ENCODE results near the gene STARD4. TPM values are rescaled to one million over a fixed set of nuclear protein-coding genes. Genes with fewer than 3 reads are reported as not detected.

The STARD4 gene
- total and polyA plus RNA-seq, 4 donors: 10.1 to 61.2 (median 34.1) TPM

GRCh38 chr5:111511831-111512374 is 432 bp downstream of the STARD4 start:
- under 1% methylated on average over 32 of the region's 32 CpGs for WGBS
- H3K27ac ChIP-seq (ENCODE audit: low read depth in 1 of 2, low read length in 2 of 2): peak overlapping the region; percentile 93 to 96
- H3K9me3 ChIP-seq (ENCODE audit: control insufficient read depth in 4 of 4, low read length in 3 of 4): no peaks in the 10 kb centered on the region
- TF ChIP-seq, protein P1, sequence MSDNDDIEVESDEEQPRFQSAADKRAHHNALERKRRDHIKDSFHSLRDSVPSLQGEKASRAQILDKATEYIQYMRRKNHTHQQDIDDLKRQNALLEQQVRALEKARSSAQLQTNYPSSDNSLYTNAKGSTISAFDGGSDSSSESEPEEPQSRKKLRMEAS (IDR thresholded peaks at IDR 0.05): no peak
- no peak for TF ChIP-seq RAD21 (IDR thresholded peaks at IDR 0.05)
- no peak for TF ChIP-seq FOXA2 (IDR thresholded peaks at IDR 0.05)
- no peak for TF ChIP-seq RXRA (IDR thresholded peaks at IDR 0.05)
- no peak for TF ChIP-seq TAF1 (conservative IDR thresholded peaks at IDR 0.05)
- no peak for TF ChIP-seq HNF4G (IDR thresholded peaks at IDR 0.05)
- no peak for TF ChIP-seq GABPA (IDR thresholded peaks at IDR 0.05 in 1 of 2, conservative IDR thresholded peaks at IDR 0.05 in 1 of 2)
- no peak for TF ChIP-seq ATF3 (IDR thresholded peaks at IDR 0.05)
- no peak for TF ChIP-seq HNF4A (conservative IDR thresholded peaks at IDR 0.05)
- no peak for TF ChIP-seq YY1 (IDR thresholded peaks at IDR 0.05)
- TF ChIP-seq CTCF (IDR thresholded peaks at IDR 0.05; ENCODE audit: low read depth, low read length, missing input control): no peak
- no peak for TF ChIP-seq JUND (IDR thresholded peaks at IDR 0.05)
- no peak for TF ChIP-seq SP1 (IDR thresholded peaks at IDR 0.05)
- H3K9ac ChIP-seq (ENCODE audit: low read depth in 1 of 2, low read length in 2 of 2): peak overlapping the region; percentile 84 to 95
- DNase-seq (ENCODE audit: low spot score): no peak
- peak overlapping the region; percentile 59 to 90 (median 82) for H3K4me3 ChIP-seq (ENCODE audit: low read depth in 1 of 3, low read length in 3 of 3)
- H3K27me3 ChIP-seq (ENCODE audit: control insufficient read depth in 4 of 4, insufficient read depth in 4 of 4, low read length in 3 of 4): no peaks in the 10 kb centered on the region
- peaks cover 8 to 31% (median 24%) of the 10 kb centered on the region in 4 donors for H3K4me1 ChIP-seq (ENCODE audit: control insufficient read depth in 4 of 4, insufficient read depth in 4 of 4, low read length in 3 of 4)
- H3K36me3 ChIP-seq (ENCODE audit: control insufficient read depth in 4 of 4, insufficient read depth in 3 of 4, low read depth in 1 of 4, low read length in 3 of 4): no peaks in the 10 kb centered on the region

GRCh38 chr5:111511174-111511830 is 1.0 kb downstream of the STARD4 start:
- DNase-seq (ENCODE audit: low spot score): no peak
- peak overlapping the region; percentile 59 to 90 (median 82) for H3K4me3 ChIP-seq (ENCODE audit: low read depth in 1 of 3, low read length in 3 of 3)
- peak overlapping the region; percentile 84 to 95 for H3K9ac ChIP-seq (ENCODE audit: low read depth in 1 of 2, low read length in 2 of 2)
- H3K9me3 ChIP-seq (ENCODE audit: control insufficient read depth in 4 of 4, low read length in 3 of 4): no peaks in the 10 kb centered on the region
- no peaks in the 10 kb centered on the region for H3K27me3 ChIP-seq (ENCODE audit: control insufficient read depth in 4 of 4, insufficient read depth in 4 of 4, low read length in 3 of 4)
- H3K4me1 ChIP-seq (ENCODE audit: control insufficient read depth in 4 of 4, insufficient read depth in 4 of 4, low read length in 3 of 4): peaks cover 8 to 31% (median 24%) of the 10 kb centered on the region in 4 donors
- peaks cover 0 to 2% (median 0%) of the 10 kb centered on the region in 4 donors for H3K36me3 ChIP-seq (ENCODE audit: control insufficient read depth in 4 of 4, insufficient read depth in 3 of 4, low read depth in 1 of 4, low read length in 3 of 4)
- 5% methylated on average over 2 of the region's 2 CpGs for WGBS
- peak overlapping the region; percentile 93 to 96 for H3K27ac ChIP-seq (ENCODE audit: low read depth in 1 of 2, low read length in 2 of 2)
- no peak for TF ChIP-seq TAF1 (conservative IDR thresholded peaks at IDR 0.05)

- H3K27ac ChIP-seq (ENCODE audit: low read depth in 1 of 2, low read length in 2 of 2): peak overlapping the region in 1 of 2 donors; percentile 23
- no peaks in the 10 kb centered on the region for H3K27me3 ChIP-seq (ENCODE audit: control insufficient read depth in 4 of 4, insufficient read depth in 4 of 4, low read length in 3 of 4)
- DNase-seq (ENCODE audit: low spot score): no peak
- no peak overlapping the region for H3K9ac ChIP-seq (ENCODE audit: low read depth in 1 of 2, low read length in 2 of 2)
- H3K4me3 ChIP-seq (ENCODE audit: low read depth in 1 of 3, low read length in 3 of 3): no peak overlapping the region
- peaks cover 0 to 11% (median 3%) of the 10 kb centered on the region in 4 donors for H3K36me3 ChIP-seq (ENCODE audit: control insufficient read depth in 4 of 4, insufficient read depth in 3 of 4, low read depth in 1 of 4, low read length in 3 of 4)
- 34% methylated on average over 1 of the region's 1 CpG for WGBS
- no peaks in the 10 kb centered on the region for H3K9me3 ChIP-seq (ENCODE audit: control insufficient read depth in 4 of 4, low read length in 3 of 4)
- peak; percentile 41 for TF ChIP-seq SP1 (IDR thresholded peaks at IDR 0.05)
- peak; percentile 52 to 55 for TF ChIP-seq HNF4A (conservative IDR thresholded peaks at IDR 0.05)
- TF ChIP-seq JUND (IDR thresholded peaks at IDR 0.05): no peak
- TF ChIP-seq RXRA (IDR thresholded peaks at IDR 0.05): peak in 1 of 2 donors; percentile 35
- H3K4me1 ChIP-seq (ENCODE audit: control insufficient read depth in 4 of 4, insufficient read depth in 4 of 4, low read length in 3 of 4): peaks cover 8 to 31% (median 24%) of the 10 kb centered on the region in 4 donors
Measured at GRCh38 chr5:111509119-111509518, 3.2 kb downstream of the STARD4 start.

Measured in liver (tissue), 9 donors.